K562 (cell line): ENCODE measurements around the gene ZSWIM9. TPM values are rescaled to one million over a fixed set of nuclear protein-coding genes. Genes with fewer than 3 reads are reported as not detected.

Experiments
- BRD4 ChIP-seq: fragments of 200-600 bp; sonication (generic); IDR thresholded peaks from 2 replicates; pipeline ENCODE4 v1.6.1; 2017; ENCODE audit warnings: inconsistent platforms
- CBX3 ChIP-seq, 2 experiments: IDR thresholded peaks; 1 replicate in 1 of 2; 2 replicates in 1 of 2; pipeline ENCODE4 v1.6.1; 2012; ENCODE audit warnings: inconsistent platforms in 2 of 2, low read length in 2 of 2, borderline replicate concordance in 1 of 2, control low read depth in 1 of 2
- FOXK2 ChIP-seq, 2 experiments: fragments of 450-650 bp; IDR thresholded peaks in 1 of 2; conservative IDR thresholded peaks in 1 of 2; 2 replicates each; pipeline ENCODE4 v1.6.1; 2016; ENCODE audit warnings: low read depth in 2 of 2, mild to moderate bottlenecking in 1 of 2
- GTF2F1 ChIP-seq: IDR thresholded peaks from 2 replicates; pipeline ENCODE4 v1.6.1; 2011; ENCODE audit warnings: low read depth, low read length, improper control_type of control experiment
- HDAC2 ChIP-seq: fragments of 450-650 bp; IDR thresholded peaks from 2 replicates; pipeline ENCODE4 v1.6.1; 2016; ENCODE audit warnings: mild to moderate bottlenecking
- HDAC6 ChIP-seq: IDR thresholded peaks from 2 replicates; pipeline ENCODE4 v1.6.1; 2012; ENCODE audit warnings: low read depth, mild to moderate bottlenecking, control low read depth, inconsistent platforms, low read length, moderate library complexity
- NCOA1 ChIP-seq: fragments of 450-650 bp; IDR thresholded peaks from 2 replicates; pipeline ENCODE4 v1.6.1; 2016; ENCODE audit warnings: low read depth
- PHB2 ChIP-seq: fragments of 450-650 bp; IDR thresholded peaks from 2 replicates; pipeline ENCODE4 v1.6.1; 2017; ENCODE audit warnings: low read depth
- PRPF4 ChIP-seq: fragments of 200-400 bp; formaldehyde crosslinking; IDR thresholded peaks from one replicate; pipeline ENCODE4 v1.6.1; 2017; ENCODE audit warnings: low read length, low read depth, mild to moderate bottlenecking; ENCODE audit not compliant: insufficient read depth, poor library complexity, severe bottlenecking
- PTTG1 ChIP-seq: fragments of 450-650 bp; IDR thresholded peaks from 2 replicates; pipeline ENCODE4 v1.6.1; 2016; ENCODE audit warnings: low read depth, mild to moderate bottlenecking, missing genetic modification characterization, missing compliant biosample characterization
- RBM22 ChIP-seq: fragments of 200-400 bp; formaldehyde crosslinking; IDR thresholded peaks from 2 replicates; pipeline ENCODE4 v1.6.1; 2018; ENCODE audit warnings: low read length, low read depth; ENCODE audit not compliant: poor library complexity, severe bottlenecking
- SAP30 ChIP-seq: fragments of 200-600 bp; sonication (generic); IDR thresholded peaks from 2 replicates; pipeline ENCODE4 v1.6.1; 2012; ENCODE audit warnings: borderline replicate concordance, low read depth, mild to moderate bottlenecking, moderate library complexity, low read length, control low read depth, inconsistent platforms; ENCODE audit not compliant: insufficient read depth, poor library complexity, severe bottlenecking
- SRF ChIP-seq, 2 experiments: fragments of 250-450, 450-650 bp in 1 of 2; sonication (Bioruptor Pico) in 1 of 2; sonication (generic) in 1 of 2; formaldehyde crosslinking; IDR thresholded peaks; 2 replicates each; pipeline versions ENCODE4 v1.5.0 to v1.5.1; 2020 to 2022; ENCODE audit warnings: mild to moderate bottlenecking in 1 of 2, missing genetic modification reagents in 1 of 2
- ZEB2 ChIP-seq: fragments of 450-650 bp; IDR thresholded peaks from 2 replicates; pipeline ENCODE4 v1.6.1; 2016
- ZNF197 ChIP-seq: fragments of 200-800 bp; sonication (Bioruptor generic); IDR thresholded peaks from 2 replicates; pipeline ENCODE4 v1.6.1; 2016; ENCODE audit warnings: low read depth, missing genetic modification characterization, missing compliant biosample characterization
- ZNF239 ChIP-seq: fragments of 250-450 bp; sonication (Bioruptor Pico); IDR thresholded peaks from 2 replicates; pipeline ENCODE4 v1.4.0; 2020; ENCODE audit warnings: mild to moderate bottlenecking
- ZNF551 ChIP-seq: fragments of 250-450 bp; sonication (Bioruptor Pico); IDR thresholded peaks from 2 replicates; pipeline ENCODE4 v1.5.0; 2021; ENCODE audit warnings: mild to moderate bottlenecking, moderate library complexity
- polyA plus RNA-seq, 8 experiments: library from polyadenylated mRNA; depleted of rRNA in 4 of 8; stranded (reverse) in 5 of 8; unstranded in 3 of 8; fragments of >200 nt; fragmentation: Nextera tagmentation in 2 of 8; fragmentation: Illumina TruSeq in 1 of 8; extraction: Ambion mirVana in 2 of 8; extraction: Trizol in 1 of 8; gene quantifications; 2 replicates each; pipeline versions ENCODE4 v1.2.1 to v1.2.3, GENCODE V29; 2011 to 2014; ENCODE audit warnings: inconsistent platforms in 1 of 8, missing spikeins in 1 of 8
- total RNA-seq, 7 experiments: library from RNA; depleted of rRNA in 6 of 7; stranded (reverse); fragments of >200 nt in 6 of 7; fragmentation: Illumina TruSeq in 2 of 7; extraction: Trizol in 2 of 7; gene quantifications; 2 replicates each; pipeline versions ENCODE4 v1.2.1 to v1.2.3, GENCODE V29; 2011 to 2021; ENCODE audit warnings: low replicate concordance in 1 of 7
- TF ChIP-seq, protein P1 (sequence below), 3 experiments: fragments of 200-800 bp in 1 of 3; sonication (Bioruptor generic) in 1 of 3; sonication (generic) in 1 of 3; formaldehyde crosslinking in 1 of 3; IDR thresholded peaks; 2 replicates each; pipeline versions ENCODE4 v1.6.1 to v1.8.0; 2016 to 2022; ENCODE audit warnings: mild to moderate bottlenecking in 2 of 3, missing compliant biosample characterization in 2 of 3, missing genetic modification characterization in 2 of 3, missing genetic modification reagents in 1 of 3
- TF ChIP-seq, protein P2 (sequence below): IDR thresholded peaks from 2 replicates; pipeline ENCODE4 v1.6.1; 2011; ENCODE audit not compliant: insufficient read length; ENCODE audit errors: extremely low read depth
- TF ChIP-seq, protein P3 (sequence below): fragments of 250-450 bp; sonication (Bioruptor Pico); IDR thresholded peaks from 2 replicates; pipeline ENCODE4 v1.5.0; 2021; ENCODE audit warnings: mild to moderate bottlenecking, borderline replicate concordance
- TF ChIP-seq, protein P4 (sequence below): fragments of 250-450 bp; sonication (Bioruptor Pico); IDR thresholded peaks from 2 replicates; pipeline ENCODE4 v1.8.0; 2022; ENCODE audit warnings: moderate library complexity, mild to moderate bottlenecking, inconsistent platforms

ZSWIM9 gene
- total and polyA plus RNA-seq, 9 of the 15 experiments (the other 6 are each of a cell fraction or from before 2014, with no cell fraction given), result 0.04 to 1.4 (median 0.34) TPM; not detected in 1

DNA sequence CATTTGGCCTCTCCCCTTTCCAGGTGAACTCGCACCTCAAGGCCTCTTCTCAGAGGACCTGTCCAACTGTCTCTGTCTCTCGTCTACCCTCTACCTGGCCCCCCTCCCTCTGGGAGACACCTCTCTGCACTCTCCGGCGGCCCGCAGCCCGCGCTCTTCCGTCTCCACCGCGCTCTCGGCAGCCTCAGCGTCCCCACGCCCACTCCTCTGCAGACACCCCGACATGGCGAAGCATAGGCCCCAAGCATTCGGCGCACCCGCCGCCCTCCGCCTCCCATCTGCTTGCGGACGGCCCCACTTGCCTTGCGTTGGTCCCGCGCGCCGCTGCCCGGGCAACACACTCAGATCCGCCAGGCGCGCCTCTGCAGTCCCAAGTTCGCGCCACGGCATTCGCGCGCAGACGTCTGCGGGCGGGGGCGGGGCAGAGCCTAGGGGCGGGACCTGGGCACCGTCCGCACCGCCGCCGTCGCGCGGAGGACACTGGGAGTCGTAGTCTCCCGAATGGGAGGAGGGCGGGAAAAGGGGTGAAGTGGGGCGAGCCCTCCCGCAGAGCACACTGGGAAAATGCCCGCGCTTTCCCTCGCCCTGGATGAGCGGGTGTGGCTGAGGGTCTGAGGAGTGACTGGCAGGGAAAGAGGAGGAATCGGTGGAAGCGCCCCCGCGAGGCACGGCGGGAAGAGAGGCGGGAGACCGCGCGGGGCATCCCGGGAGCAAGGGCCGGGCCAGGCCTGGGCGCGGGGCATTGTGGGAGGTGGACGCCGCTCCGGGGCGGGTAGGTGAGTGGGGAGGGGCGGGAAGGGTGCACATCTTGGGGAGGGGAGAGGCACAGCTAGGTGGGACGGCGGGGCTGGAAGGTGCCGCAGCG, at the start of gene ZSWIM9, which contains the start of gene LIG1 (continued):
- no peak; a peak in 1 of 3 replicates for TF ChIP-seq CBX3 (IDR thresholded peaks at IDR 0.05; ENCODE audit: borderline replicate concordance in 1 of 2, low read length in 2 of 2)
- TF ChIP-seq HDAC2, result peak; percentile 63; the same call in 1 of the 2 replicates
- no peak for TF ChIP-seq PTTG1 (tag)
- no peak for TF ChIP-seq ZNF551 (CRISPR knock-in tag)
- TF ChIP-seq PHB2, result no peak
- TF ChIP-seq GTF2F1, result no peak
- TF ChIP-seq RBM22, result peak; percentile 21
- TF ChIP-seq PRPF4, result no peak
- no peak for TF ChIP-seq ZNF239 (CRISPR knock-in tag)
- TF ChIP-seq, protein P1, sequence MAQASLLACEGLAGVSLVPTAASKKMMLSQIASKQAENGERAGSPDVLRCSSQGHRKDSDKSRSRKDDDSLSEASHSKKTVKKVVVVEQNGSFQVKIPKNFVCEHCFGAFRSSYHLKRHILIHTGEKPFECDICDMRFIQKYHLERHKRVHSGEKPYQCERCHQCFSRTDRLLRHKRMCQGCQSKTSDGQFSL (CRISPR knock-in tag; IDR thresholded peaks at IDR 0.05), result peak; percentile 94
- TF ChIP-seq, protein P1 (tag; IDR thresholded peaks at IDR 0.05), result peak in 1 of 2 experiments; percentile 84; a peak in 1 of 4 replicates
- TF ChIP-seq ZNF197 (CRISPR knock-in tag), result peak; percentile 97
- no peak for TF ChIP-seq HDAC6
- TF ChIP-seq ZEB2, result peak; percentile 31
- TF ChIP-seq SRF (CRISPR knock-in tag; IDR thresholded peaks at IDR 0.05), result 0 out of 4 replicates have a peak, but pooled peaks of 1 of the 2 experiments have one; percentile 63
- TF ChIP-seq, protein P2, sequence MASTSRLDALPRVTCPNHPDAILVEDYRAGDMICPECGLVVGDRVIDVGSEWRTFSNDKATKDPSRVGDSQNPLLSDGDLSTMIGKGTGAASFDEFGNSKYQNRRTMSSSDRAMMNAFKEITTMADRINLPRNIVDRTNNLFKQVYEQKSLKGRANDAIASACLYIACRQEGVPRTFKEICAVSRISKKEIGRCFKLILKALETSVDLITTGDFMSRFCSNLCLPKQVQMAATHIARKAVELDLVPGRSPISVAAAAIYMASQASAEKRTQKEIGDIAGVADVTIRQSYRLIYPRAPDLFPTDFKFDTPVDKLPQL, result no peak
- no peak for TF ChIP-seq NCOA1
- TF ChIP-seq, protein P3, sequence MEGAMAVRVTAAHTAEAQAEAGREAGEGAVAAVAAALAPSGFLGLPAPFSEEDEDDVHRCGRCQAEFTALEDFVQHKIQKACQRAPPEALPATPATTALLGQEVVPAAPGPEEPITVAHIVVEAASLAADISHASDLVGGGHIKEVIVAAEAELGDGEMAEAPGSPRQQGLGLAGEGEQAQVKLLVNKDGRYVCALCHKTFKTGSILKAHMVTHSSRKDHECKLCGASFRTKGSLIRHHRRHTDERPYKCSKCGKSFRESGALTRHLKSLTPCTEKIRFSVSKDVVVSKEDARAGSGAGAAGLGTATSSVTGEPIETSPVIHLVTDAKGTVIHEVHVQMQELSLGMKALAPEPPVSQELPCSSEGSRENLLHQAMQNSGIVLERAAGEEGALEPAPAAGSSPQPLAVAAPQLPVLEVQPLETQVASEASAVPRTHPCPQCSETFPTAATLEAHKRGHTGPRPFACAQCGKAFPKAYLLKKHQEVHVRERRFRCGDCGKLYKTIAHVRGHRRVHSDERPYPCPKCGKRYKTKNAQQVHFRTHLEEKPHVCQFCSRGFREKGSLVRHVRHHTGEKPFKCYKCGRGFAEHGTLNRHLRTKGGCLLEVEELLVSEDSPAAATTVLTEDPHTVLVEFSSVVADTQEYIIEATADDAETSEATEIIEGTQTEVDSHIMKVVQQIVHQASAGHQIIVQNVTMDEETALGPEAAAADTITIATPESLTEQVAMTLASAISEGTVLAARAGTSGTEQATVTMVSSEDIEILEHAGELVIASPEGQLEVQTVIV (CRISPR knock-in tag), result no peak
- TF ChIP-seq FOXK2 (conservative IDR thresholded peaks at IDR 0.05 in 1 of 2, IDR thresholded peaks at IDR 0.05 in 1 of 2; ENCODE audit: low read depth in 2 of 2), result no peak; a peak in 1 of 4 replicates
- peak; percentile 94 for TF ChIP-seq SAP30
- TF ChIP-seq BRD4, result no peak
- TF ChIP-seq, protein P4, sequence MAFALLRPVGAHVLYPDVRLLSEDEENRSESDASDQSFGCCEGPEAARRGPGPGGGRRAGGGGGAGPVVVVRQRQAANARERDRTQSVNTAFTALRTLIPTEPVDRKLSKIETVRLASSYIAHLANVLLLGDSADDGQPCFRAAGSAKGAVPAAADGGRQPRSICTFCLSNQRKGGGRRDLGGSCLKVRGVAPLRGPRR, result no peak
